CD4-positive, alpha-beta T cell treated with Interleukin-15 for 1 hour (primary cell): Measurements from ENCODE around the gene SLC17A9.

Source experiments
- DNase-seq: peaks from one replicate; pipeline ENCODE4 v3.0.0-alpha.2; 2020

SLC17A9 gene

DNA sequence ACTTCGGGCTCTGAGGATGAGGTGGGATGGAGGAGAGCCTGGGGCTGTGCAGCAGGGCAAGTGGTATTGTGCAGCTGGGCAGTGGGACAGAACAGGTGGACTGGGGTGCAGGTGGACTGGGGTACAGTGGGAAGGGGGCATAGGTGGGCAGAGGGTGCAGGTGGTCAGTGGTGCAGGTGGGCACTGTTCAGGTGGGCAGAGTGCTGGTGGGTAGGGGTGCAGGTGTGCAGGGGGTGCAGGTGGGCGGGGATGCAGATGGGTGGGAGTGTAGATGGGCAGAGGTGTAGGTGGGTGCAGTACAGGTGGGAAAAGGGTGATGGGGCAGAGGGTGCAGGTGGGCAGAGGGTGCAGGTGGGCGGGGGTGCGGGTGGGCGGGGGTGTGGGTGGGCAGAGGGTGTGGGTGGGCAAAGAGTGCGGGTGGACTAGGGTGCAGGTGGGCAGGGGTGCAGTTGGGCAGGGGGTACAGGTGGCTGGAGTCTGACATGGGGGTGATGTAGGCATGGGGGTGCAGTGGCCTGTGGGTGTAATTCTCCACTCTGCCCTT, 33.8 kb downstream of the SLC17A9 start:
- no peak for DNase-seq

DNA sequence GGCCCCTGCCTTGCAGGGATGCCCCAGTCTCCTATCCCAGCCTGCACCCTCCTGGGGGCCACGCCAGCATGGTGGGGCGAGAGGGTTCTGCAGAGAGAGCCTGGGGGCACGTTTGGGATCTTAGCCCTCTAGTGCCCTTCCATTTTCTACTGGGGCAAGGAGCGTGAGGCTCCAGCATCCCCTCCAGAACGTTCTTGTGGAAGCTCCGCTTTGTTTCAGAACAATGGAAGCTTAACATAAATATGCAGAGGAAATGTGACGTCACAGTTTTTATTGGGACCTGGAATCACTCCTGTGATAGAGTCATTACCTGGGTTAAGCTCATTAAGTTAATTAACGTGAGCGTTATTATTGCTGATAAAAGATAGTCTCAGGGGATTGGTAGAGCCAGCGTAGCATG, 34.6 kb downstream of the SLC17A9 start:
- DNase-seq = no peak

- DNase-seq = no peak
These were observed 36.7 kb downstream of the SLC17A9 start for GRCh38 chr20:62989201-62989601.

DNA sequence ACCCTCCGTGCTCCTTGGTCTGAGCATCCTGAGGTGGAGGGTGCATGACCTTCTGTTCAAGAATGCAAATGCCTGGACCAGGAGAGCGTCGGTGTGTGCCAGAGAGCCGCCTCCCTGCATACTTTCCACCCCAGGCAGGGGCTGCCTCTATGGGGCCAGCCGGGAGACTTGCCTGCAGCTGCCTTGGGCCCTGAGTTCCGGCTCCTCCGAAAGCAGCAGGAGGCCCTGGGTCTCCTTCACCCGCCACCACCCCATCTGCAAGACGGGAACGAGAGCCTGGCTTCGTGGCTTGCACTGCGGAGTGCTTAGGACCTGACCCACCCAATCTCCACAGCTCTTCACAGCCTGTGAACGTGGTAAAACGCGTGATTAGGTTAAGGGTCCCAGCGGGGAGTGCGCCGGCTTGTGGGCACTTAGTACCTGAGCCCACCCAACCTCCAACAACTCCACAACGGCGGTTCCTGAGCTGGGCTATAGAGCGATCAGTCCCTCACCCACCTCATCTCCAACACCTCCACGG, 37.9 kb downstream of the SLC17A9 start:
- DNase-seq = no peak

GRCh38 chr20:62991196-62991807, 38.8 kb downstream of the SLC17A9 start:
- DNase-seq = no peak

- no peak for DNase-seq
These were observed 39.4 kb downstream of the SLC17A9 start for GRCh38 chr20:62991863-62992262.

DNA sequence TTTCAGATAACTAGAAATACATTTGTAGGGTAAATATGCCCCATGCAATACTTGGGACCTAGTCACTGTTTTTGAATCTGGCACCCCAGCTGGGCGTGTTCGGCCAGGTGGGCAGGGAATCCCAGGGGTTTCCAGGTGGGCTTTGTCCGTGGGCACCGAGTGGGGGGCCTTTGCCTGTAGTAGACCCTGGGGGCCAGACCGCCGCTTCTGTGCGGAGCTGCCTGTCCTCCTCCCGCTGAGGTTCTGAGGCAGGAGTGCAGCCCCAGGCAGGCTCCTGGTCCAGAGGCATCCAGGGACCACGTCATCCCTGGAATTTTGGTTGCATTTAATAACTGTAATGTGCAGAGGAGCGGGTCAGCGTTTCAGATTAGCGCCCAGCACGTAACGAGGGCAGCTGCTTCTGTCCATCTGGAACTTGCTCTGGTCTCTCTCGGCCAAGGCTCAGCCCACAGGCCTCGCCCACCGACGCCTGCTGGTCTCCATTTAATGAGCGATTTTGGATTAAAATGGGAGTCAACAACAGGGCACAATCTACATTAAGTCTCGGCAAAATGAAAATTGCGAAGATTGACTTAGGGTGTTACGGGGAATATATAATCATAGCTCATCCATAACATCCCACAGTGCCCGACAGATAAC, 41.5 kb downstream of the SLC17A9 start:
- no peak for DNase-seq

GRCh38 chr20:62994869-62995281, 42.4 kb downstream of the SLC17A9 start:
- no peak for DNase-seq

GRCh38 chr20:62995481-62995880, 43.0 kb downstream of the SLC17A9 start:
- no peak for DNase-seq

DNA sequence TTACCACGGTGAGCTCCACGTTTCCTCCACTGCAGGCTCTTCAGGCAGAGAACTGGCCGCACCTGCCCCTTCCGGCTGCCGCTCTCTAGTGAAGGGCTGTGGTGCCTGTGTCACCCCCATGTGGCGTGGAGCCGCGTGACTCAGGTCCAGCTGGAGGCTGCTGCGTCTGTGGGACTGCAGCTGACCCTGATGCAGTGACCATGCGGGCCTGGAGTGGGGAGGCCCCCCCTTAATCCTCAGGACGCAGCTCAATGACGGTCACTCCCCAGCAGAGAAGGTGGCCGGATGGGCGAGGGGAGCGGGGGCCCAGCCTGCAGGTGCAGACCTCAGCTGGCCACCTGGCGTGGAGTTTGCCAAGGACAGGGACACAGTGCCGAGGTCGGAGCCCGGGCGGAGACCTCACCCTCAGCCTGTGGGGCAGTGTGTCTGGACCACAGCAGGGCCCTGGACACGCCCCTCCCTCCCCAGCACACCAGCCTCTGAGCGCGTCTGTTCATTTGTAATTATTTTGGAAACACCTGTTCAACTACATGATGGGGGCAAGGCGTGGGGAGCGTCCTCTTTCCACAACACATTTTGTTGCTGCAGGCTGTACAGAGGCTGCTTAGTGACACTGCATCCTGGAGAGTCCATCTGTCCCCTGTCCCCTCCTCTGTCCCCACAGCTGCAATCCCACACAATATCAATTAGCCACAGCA, 43.5 kb downstream of the SLC17A9 start:
- no peak for DNase-seq

- no peak for DNase-seq
These were observed 44.1 kb downstream of the SLC17A9 start for GRCh38 chr20:62996596-62996982.

- DNase-seq = no peak
These were observed 45.0 kb downstream of the SLC17A9 start for GRCh38 chr20:62997417-62998035.

DNA sequence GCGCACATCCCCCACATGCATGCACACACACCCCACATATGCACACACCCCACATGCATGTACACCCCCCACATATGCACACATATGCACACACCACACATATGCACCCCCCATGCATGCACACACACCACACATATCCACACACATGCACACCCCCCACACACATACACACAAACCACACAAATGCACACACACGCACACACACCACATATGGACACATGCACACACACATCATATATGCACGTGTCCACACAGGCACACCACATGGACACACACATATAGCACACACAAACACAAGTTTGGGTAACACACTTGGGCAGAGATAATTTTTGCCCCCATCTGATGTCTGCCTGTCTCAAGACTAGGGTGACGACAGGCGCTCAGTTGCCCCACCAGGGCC, 45.9 kb downstream of the SLC17A9 start:
- DNase-seq = no peak

GRCh38 chr20:62999580-62999979, 47.1 kb downstream of the SLC17A9 start:
- no peak for DNase-seq

DNA sequence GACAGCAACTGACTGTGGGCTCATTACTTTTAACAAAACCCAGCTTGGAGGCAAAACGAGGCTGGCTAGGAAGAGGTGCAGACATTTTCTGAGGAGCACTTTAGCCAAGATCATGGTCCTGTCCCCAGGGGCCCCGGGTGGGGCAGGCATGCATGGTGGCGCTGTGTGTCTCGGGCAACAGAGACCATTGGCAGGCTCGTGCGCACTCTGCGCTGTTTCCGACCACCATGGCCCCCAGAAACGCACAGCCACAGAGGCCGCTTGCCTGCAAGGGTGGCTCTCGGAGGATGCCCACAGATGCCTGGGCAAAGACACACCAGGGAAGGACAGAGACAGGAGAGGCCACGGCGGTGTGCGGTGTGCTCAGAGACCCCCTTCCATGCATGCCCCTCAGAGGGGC, 47.5 kb downstream of the SLC17A9 start:
- DNase-seq = no peak

DNA sequence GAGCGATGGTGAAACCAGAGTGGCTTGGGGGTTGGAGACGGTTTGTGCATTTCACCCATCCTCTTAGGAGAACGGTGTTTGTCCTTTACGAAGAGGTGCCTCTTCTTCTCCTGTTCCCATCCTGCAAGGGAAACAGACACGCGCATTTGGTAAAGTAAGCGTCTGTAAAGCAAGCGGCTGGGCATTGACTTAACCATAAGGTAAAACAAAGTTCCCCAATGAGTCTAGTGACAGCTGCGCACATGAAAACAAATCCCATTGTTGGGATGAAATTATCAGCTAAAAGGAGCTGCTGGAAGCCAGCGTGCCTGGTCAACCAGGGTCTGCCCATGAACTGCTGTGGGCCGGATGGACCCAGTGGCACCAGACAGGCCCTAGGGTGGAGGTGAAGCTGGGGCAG, 48.4 kb downstream of the SLC17A9 start:
- no peak for DNase-seq

- no peak for DNase-seq
These were observed 50.0 kb downstream of the SLC17A9 start for GRCh38 chr20:63002511-63002910.

DNA sequence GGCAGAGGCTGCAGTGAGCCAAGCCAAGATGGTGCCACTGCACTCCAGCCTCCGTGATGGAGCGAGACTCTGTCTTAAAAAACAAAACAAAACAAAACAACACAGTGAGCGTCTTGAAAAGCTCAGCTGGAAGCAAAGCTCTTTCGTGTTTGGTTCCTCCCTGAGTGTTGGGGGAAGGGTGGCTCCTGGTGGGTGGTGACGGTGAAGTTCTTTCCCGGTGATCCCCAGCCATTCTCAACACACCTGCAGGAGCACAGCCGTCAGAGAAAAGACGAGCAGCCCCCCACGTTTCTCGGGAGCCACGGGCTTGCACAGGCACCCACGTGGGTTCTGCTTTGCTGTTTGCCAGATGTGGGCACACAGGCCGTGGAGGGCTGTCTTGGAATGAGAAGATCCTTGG, 51.0 kb downstream of the SLC17A9 start:
- DNase-seq = no peak

DNA sequence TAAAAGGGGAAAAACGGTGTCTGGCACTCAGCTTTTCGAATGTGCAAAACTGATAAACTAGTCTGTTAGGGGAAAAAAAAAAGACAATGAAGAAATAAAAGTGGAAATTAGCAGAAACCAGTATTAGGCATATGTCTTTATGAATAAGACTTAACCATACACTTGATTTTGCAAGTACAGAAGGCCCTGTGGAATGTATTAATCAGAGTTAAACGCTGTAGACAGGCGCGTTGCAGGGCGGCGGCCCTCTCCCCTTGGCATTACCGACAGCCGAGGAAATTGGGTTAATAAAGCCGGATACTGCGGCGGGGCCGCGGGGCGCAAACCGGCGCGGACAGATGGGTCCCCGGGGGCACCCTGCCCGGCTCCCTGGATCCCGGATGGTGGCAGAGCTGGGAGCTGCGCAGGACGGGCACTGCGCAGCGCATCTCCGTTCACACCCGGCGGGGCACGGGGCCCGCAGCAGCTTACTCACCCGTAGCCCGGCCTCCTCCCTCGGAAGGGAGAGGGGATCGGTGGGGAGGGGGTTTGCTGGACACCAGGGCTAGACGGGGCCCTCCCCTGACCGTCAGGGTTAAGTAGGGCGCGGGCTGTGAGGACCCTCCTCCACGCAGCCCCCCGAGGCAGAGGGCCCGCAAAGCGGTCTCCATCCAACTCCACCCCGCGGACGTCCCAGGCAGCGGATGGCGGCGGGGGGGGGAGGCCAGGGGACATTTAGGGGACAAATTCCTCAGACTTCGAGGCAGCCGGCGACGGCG, 52.3 kb downstream of the SLC17A9 start:
- no peak for DNase-seq

GRCh38 chr20:63005365-63005861, 52.9 kb downstream of the SLC17A9 start:
- no peak for DNase-seq

DNA sequence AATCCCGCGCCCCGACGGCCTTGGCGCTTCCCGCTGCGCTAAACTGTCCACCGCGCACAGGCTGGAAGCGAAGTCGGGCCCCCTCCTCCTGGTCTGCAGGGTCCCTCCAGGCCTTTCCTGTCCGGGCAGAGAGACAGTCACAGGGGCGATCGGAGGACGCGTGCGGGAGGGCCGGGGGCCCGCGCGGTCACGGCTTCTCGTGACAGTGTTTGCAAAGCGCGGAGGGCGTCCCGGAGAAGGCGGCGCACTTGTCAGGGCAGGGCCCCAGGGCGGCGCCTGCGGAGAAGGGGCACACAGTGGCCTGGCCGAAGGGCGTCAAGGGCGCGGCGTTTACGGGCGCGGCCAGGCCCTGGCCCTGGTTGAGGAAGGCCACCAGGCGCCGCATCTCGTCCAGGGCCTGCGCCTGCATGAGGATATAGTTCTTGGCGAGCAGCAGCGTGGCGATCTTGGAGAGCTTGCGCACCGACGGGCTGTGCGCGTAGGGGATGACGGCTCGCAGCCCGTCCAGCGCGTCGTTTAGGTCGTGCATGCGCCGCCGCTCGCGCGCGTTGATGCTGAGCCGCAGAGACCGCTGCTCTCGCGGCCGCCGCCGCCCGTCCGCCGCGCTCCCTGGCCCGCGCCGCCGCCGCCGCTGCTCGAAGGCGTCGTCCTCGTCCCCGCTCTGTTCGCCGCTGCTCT, 53.5 kb downstream of the SLC17A9 start:
- DNase-seq = no peak
